Measurements from ENCODE around the gene MCM9.

GRCh38 chr6:118932421-118932820 is 2.5 kb downstream of the MCM9 start:
- no peak for TF ChIP-seq CTCF (IDR thresholded peaks at IDR 0.05)
- no peak for TF ChIP-seq POLR2A (IDR thresholded peaks at IDR 0.05)
